IMR-90 (cell line): ENCODE data around the gene SPATA33. TPM values are rescaled to one million over a fixed set of nuclear protein-coding genes. Genes with fewer than 3 reads are reported as not detected.

ENCODE experiments used
- ATAC-seq: fragments of 200-7000 bp; cut with Tn5 transposase; 2 replicates; pipeline ENCODE4 v1.9.1; 2020; ENCODE audit warnings: low read depth, mild to moderate bottlenecking, moderate library complexity
- BruUV-seq: library from RNA; stranded (reverse); fragments of 400-500 nt; replicated peaks from 2 replicates; lab custom pipeline; 2021; lab: Mats Ljungman, UMichigan
- CTCF ChIA-PET: fragments of 300-600 bp; formaldehyde crosslinking; extraction: SDS; loops from one replicate; lab custom pipeline; 2021; ENCODE audit warnings: antibody characterized with exemption; lab: Yijun Ruan, JAX
- POLR2A ChIA-PET: fragments of 300-600 bp; sonication (Branson Sonifier 250); formaldehyde crosslinking; loops from one replicate; lab custom pipeline; 2022; ENCODE audit warnings: antibody characterized with exemption; ENCODE audit not compliant: unreplicated experiment; lab: Charles Lee
- DNase-seq: peaks from one replicate; pipeline ENCODE4 v3.0.0; 2013
- H2AFZ ChIP-seq: replicated peaks from 2 replicates; pipeline ENCODE3; 2013; ENCODE audit warnings: low read length, mild to moderate bottlenecking; ENCODE audit not compliant: poor library complexity
- H2AK5ac ChIP-seq: 2 replicates; pipeline ENCODE4 v1.6.1; 2013; ENCODE audit warnings: low read depth, low read length, inconsistent platforms
- H2AK9ac ChIP-seq: replicated peaks from 2 replicates; pipeline ENCODE3; 2013; ENCODE audit warnings: mild to moderate bottlenecking, low read depth, low read length, moderate library complexity; ENCODE audit not compliant: poor library complexity
- H2BK120ac ChIP-seq: 2 replicates; pipeline ENCODE4 v1.6.1; 2013; ENCODE audit warnings: low read depth, low read length, inconsistent platforms
- H2BK15ac ChIP-seq: 3 replicates; pipeline ENCODE4 v1.6.1; 2013; ENCODE audit warnings: low read depth, low read length, inconsistent platforms
- H2BK20ac ChIP-seq: 2 replicates; pipeline ENCODE4 v1.6.1; 2013; ENCODE audit warnings: low read depth, mild to moderate bottlenecking, inconsistent platforms, low read length, moderate library complexity
- H2BK5ac ChIP-seq: 2 replicates; pipeline ENCODE4 v1.6.1; 2013; ENCODE audit warnings: mild to moderate bottlenecking, low read depth, low read length, inconsistent platforms; ENCODE audit not compliant: poor library complexity, severe bottlenecking
- H3K14ac ChIP-seq: replicated peaks from 2 replicates; pipeline ENCODE4 v1.6.1; 2013; ENCODE audit warnings: low read depth, low read length, inconsistent platforms
- H3K18ac ChIP-seq: 2 replicates; pipeline ENCODE4 v1.6.1; 2013; ENCODE audit warnings: low read depth, low read length, control low read depth
- H3K23ac ChIP-seq: 2 replicates; pipeline ENCODE4 v1.6.1; 2013; ENCODE audit warnings: low read depth, low read length, inconsistent platforms
- H3K27ac ChIP-seq: 2 replicates; pipeline ENCODE4 v1.5.1; 2013; ENCODE audit warnings: mild to moderate bottlenecking, control low read depth, low read length; ENCODE audit not compliant: insufficient read depth
- H3K27me3 ChIP-seq: 2 replicates; pipeline ENCODE4 v1.6.1; 2013; ENCODE audit warnings: low read length; ENCODE audit not compliant: control insufficient read depth, insufficient read depth
- H3K36me3 ChIP-seq: 2 replicates; pipeline ENCODE4 v1.6.1; 2013; ENCODE audit warnings: low read length, mixed read lengths; ENCODE audit not compliant: control insufficient read depth, insufficient read depth
- H3K4ac ChIP-seq: 2 replicates; pipeline ENCODE4 v1.6.1; 2013; ENCODE audit warnings: low read depth, low read length, inconsistent platforms
- H3K4me1 ChIP-seq: 2 replicates; pipeline ENCODE4 v1.6.1; 2013; ENCODE audit warnings: low read length, mixed read lengths; ENCODE audit not compliant: control insufficient read depth, insufficient read depth
- H3K4me2 ChIP-seq: 2 replicates; pipeline ENCODE4 v1.6.1; 2013; ENCODE audit warnings: low read depth, mild to moderate bottlenecking, control low read depth, low read length, moderate library complexity
- H3K4me3 ChIP-seq: 2 replicates; pipeline ENCODE4 v1.5.1; 2013; ENCODE audit warnings: low read depth, mild to moderate bottlenecking, control low read depth, low read length, moderate library complexity; ENCODE audit not compliant: insufficient read depth
- H3K56ac ChIP-seq: 2 replicates; pipeline ENCODE4 v1.6.1; 2013; ENCODE audit warnings: low read length, inconsistent platforms; ENCODE audit not compliant: insufficient read depth; ENCODE audit errors: extremely low read depth
- H3K79me1 ChIP-seq, 2 experiments: 2 replicates each; pipeline ENCODE4 v1.6.1; 2013; ENCODE audit warnings: low read length in 2 of 2, inconsistent platforms in 1 of 2, low read depth in 1 of 2
- H3K9ac ChIP-seq: 2 replicates; pipeline ENCODE4 v1.6.1; 2013; ENCODE audit warnings: low read depth, low read length, control low read depth
- H3K9me1 ChIP-seq: 2 replicates; pipeline ENCODE4 v1.6.1; 2013; ENCODE audit warnings: low read length, inconsistent platforms; ENCODE audit not compliant: insufficient read depth
- H3K9me3 ChIP-seq: 2 replicates; pipeline ENCODE4 v1.6.1; 2013; ENCODE audit warnings: low read length; ENCODE audit not compliant: control insufficient read depth, insufficient read depth
- H4K20me1 ChIP-seq: 2 replicates; pipeline ENCODE4 v1.6.1; 2013; ENCODE audit warnings: low read length, inconsistent platforms; ENCODE audit not compliant: insufficient read depth
- H4K5ac ChIP-seq: 2 replicates; pipeline ENCODE4 v1.6.1; 2013; ENCODE audit warnings: mild to moderate bottlenecking, low read depth, low read length, control low read depth
- H4K8ac ChIP-seq, 2 experiments: 2 replicates each; pipeline ENCODE4 v1.6.1; 2013; ENCODE audit warnings: low read depth in 2 of 2, low read length in 2 of 2, control low read depth in 1 of 2, inconsistent platforms in 1 of 2
- H4K91ac ChIP-seq: 2 replicates; pipeline ENCODE4 v1.6.1; 2013; ENCODE audit warnings: low read depth, low read length, inconsistent platforms; ENCODE audit not compliant: insufficient read depth
- FOS ChIP-seq: fragments of 150-350 bp; IDR thresholded peaks from 2 replicates; pipeline ENCODE4 v1.6.1; 2016; ENCODE audit warnings: low read depth, low read length
- WGBS, 2 experiments: methylation state at CpG; one replicate each; pipeline versions ENCODE4 v1.1.5 to v1.1.7; 2013; ENCODE audit warnings: missing lambda C conversion rate in 2 of 2; ENCODE audit not compliant: insufficient read length in 1 of 2; ENCODE audit errors: extremely low coverage in 2 of 2; 5-methylcytosine and 5-hydroxymethylcytosine counted together
- dilution Hi-C: fragments of 300-500 bp; cut with HindIII; formaldehyde crosslinking; loops from one replicate; pipeline ENCODE4 v1.14.3; 2018; ENCODE audit warnings: low sequenced_read_pairs; ENCODE audit not compliant: unreplicated experiment
- in situ Hi-C: fragments of 300-500 bp; cut with MboI; formaldehyde crosslinking; loops from 3 replicates; pipeline ENCODE4 v1.14.3; 2019; ENCODE audit warnings: low sequenced_read_pairs, inconsistent platforms, mixed read lengths
- intact Hi-C: fragments of 100-400 bp; cut with micrococcal nuclease; formaldehyde crosslinking; loops from 2 replicates; pipeline ENCODE4 v1.10.0; 2022
- polyA plus RNA-seq, 3 experiments: library from polyadenylated mRNA; depleted of rRNA; stranded (reverse); fragments of >200 nt; gene quantifications; 2 replicates each; pipeline ENCODE4 v1.2.3, GENCODE V29; 2012; ENCODE audit warnings: low replicate concordance in 1 of 3
- total RNA-seq: library from RNA; depleted of rRNA; stranded (reverse); fragments of >200 nt; gene quantifications from 2 replicates; pipeline ENCODE4 v1.2.3, GENCODE V29; 2012

The SPATA33 gene
- total and polyA plus RNA-seq, 2 of the 4 experiments (the other 2 are of a cell fraction): 0.90 to 3.4 TPM

DNA sequence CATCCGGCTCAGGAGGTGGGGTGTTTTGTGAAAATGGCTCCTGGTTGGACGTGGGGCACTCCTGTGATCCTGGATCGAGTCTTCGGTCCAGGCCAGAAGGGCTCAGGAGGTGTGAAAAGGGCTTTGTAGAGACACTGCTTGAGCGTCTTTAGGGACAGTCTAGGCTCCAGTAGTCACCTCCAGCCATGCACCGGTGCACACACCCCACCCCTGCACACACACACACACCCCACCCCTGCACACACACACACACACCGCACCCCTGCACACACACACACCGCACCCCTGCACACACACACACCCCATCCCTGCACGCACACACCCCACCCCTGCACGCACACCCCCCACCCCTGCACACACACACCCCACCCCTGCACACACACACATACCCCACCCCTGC lies 19.2 kb upstream of the SPATA33 start:
- H3K27me3 ChIP-seq: peaks cover 7% of the 10 kb centered on the region
- no peak overlapping the region for H4K8ac ChIP-seq
- no peaks in the 10 kb centered on the region for H3K9me3 ChIP-seq
- dilution Hi-C loops: no loop called here
- H3K4ac ChIP-seq: no peak overlapping the region
- H3K4me3 ChIP-seq: no peak overlapping the region
- WGBS, 2 experiments: no CpG with 5 or more reads among the region's 10 CpGs
- H3K56ac ChIP-seq: no peak overlapping the region
- no peaks in the 10 kb centered on the region; a peak in 1 of 4 replicates for H3K79me1 ChIP-seq
- H3K9ac ChIP-seq: no peak overlapping the region
- H2AK5ac ChIP-seq: no peak overlapping the region
- no peak overlapping the region for H3K23ac ChIP-seq
- H2BK15ac ChIP-seq: no peak overlapping the region
- H3K27ac ChIP-seq: no peak overlapping the region
- ChIA-PET CTCF (no interaction called here), POLR2A (no interaction called here)
- DNase-seq (no peak), ATAC-seq (no peak)
- H2BK20ac ChIP-seq: no peak overlapping the region
- H4K5ac ChIP-seq: no peak overlapping the region
- H3K36me3 ChIP-seq: no peaks in the 10 kb centered on the region
- in situ Hi-C loops: no loop called here
- intact Hi-C loops: no loop called here
- H2BK120ac ChIP-seq: no peak overlapping the region
- BruUV-seq: no TSS peak
- no peaks in the 10 kb centered on the region; the same call in 1 of the 2 replicates for H4K20me1 ChIP-seq
- H4K91ac ChIP-seq: no peak overlapping the region
- H3K4me1 ChIP-seq: peaks cover 3% of the 10 kb centered on the region; the same call in 1 of the 2 replicates
- no peak overlapping the region for H2AK9ac ChIP-seq
- no peak overlapping the region for H3K14ac ChIP-seq
- no peak overlapping the region for H2AFZ ChIP-seq
- no peak overlapping the region for H2BK5ac ChIP-seq
- no peak overlapping the region for H3K18ac ChIP-seq
- no peak for TF ChIP-seq FOS
- no peak overlapping the region for H3K4me2 ChIP-seq
- H3K9me1 ChIP-seq: no peaks in the 10 kb centered on the region; the same call in 1 of the 2 replicates
